Stimulated activated naive CD8-positive, alpha-beta T cell treated with anti-CD3 and anti-CD28 coated beads, Interleukin-15, Interleukin-2, amounts not matched to agents 100 ng/mL and 50 ng/mL, for 24 hours (primary cell): Measurements from ENCODE around the gene AGAP5.

Experiments used
- H3K27ac Mint-ChIP-seq: one replicate; pipeline ENCODE4 v1.8.0; 2021; ENCODE audit warnings: mild to moderate bottlenecking, mixed read lengths
- H3K27me3 Mint-ChIP-seq: one replicate; pipeline ENCODE4 v1.8.0; 2021; ENCODE audit warnings: mixed read lengths
- H3K36me3 Mint-ChIP-seq: one replicate; pipeline ENCODE4 v1.8.0; 2021; ENCODE audit warnings: low read depth, mixed read lengths
- H3K4me1 Mint-ChIP-seq: one replicate; pipeline ENCODE4 v1.8.0; 2021; ENCODE audit warnings: low read depth, mixed read lengths
- H3K4me3 Mint-ChIP-seq: one replicate; pipeline ENCODE4 v1.8.0; 2021; ENCODE audit warnings: mild to moderate bottlenecking, mixed read lengths
- H3K9me3 Mint-ChIP-seq: one replicate; pipeline ENCODE4 v1.8.0; 2021; ENCODE audit warnings: mixed read lengths

AGAP5 gene

DNA sequence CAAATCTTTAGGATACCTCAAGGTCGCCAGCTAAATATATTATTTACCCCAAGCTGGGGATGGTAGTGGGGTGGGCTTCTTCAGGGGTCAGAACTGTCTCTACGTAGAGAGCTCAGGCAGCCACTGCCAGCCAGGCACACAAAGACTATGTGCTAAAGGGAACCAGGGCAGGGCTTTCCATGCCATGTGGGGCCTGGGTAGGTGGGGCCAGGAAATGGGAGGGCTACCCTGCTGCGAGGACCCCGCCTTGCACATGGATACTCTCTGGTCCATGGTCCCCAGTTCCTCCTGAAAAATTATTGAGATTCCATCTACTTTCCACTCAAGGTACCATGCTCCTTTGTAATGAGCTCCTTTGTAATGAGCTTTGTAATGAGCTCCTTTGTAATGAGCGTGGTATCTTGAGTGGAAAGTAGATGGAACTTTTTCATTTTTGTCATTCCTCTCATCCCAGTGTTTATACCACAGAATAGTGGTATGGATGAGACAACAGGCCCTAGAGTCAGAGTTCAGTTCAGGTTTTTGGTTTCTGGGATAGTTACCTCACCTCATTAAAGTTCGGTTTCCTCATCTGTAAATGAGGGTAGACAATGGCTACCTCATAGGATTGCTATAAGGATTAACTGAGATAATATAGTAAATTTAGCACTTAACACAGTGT, 47.9 kb downstream of the AGAP5 start:
- H3K27ac Mint-ChIP-seq = no peak overlapping the region

DNA sequence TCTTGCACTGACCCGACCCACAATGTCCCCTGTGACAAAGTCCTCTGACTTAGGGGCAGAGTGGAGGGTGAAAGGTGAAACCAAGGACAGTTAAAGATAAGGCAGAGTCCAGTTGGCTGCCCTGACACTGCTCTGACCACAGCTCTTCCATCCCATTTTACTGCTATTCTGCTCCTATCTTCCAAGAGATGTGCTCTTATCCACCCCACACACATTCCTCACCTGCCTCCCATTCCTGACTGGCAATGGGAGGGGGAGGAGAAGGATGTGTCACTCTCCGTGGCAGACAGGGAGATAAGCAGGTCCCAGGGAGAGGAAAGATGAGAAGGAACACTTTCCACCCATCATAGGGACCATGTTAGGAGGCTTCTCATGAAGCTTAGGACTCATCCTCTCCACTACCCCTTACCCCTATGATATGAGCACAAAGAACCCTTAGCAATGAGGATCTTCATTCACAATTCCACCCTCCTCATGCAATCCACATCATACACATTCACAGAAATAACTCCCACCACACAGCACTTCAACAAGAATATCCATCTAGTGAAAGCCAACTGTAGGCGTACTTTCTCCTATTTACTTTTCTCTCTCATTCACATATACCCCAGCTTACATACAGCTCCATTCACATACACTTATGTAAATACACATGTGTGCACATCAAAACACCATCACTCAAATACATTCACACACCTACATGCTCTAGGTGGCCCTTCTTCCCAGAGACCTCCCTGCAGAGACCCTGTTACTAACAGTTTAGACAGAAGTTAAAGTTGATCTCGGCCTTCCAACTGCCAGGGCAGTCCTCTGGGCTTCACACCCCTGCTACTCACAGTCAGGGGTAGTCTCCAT, 48.7 kb downstream of the AGAP5 start:
- H3K4me3 Mint-ChIP-seq = no peak overlapping the region

More for the DNA sequence above, 47.9 kb downstream of the AGAP5 start:
- Mint-ChIP-seq H3K36me3 (no peaks in the 10 kb centered on the region), H3K4me1 (peaks cover 13% of the 10 kb centered on the region), H3K9me3 (no peaks in the 10 kb centered on the region), H3K27me3 (no peaks in the 10 kb centered on the region), H3K4me3 (no peak overlapping the region)

GRCh38 chr10:73647875-73648651, 49.8 kb downstream of the AGAP5 start:
- peaks cover 23% of the 10 kb centered on the region for H3K4me1 Mint-ChIP-seq
- H3K4me3 Mint-ChIP-seq = peak overlapping the region; percentile 64
- H3K27me3 Mint-ChIP-seq = no peaks in the 10 kb centered on the region
- no peaks in the 10 kb centered on the region for H3K9me3 Mint-ChIP-seq
- H3K27ac Mint-ChIP-seq = no peak overlapping the region
- H3K36me3 Mint-ChIP-seq = no peaks in the 10 kb centered on the region

More for the DNA sequence above, 48.7 kb downstream of the AGAP5 start:
- H3K36me3 Mint-ChIP-seq = no peaks in the 10 kb centered on the region
- H3K27ac Mint-ChIP-seq = no peak overlapping the region
- H3K9me3 Mint-ChIP-seq = no peaks in the 10 kb centered on the region
- H3K4me1 Mint-ChIP-seq = peaks cover 20% of the 10 kb centered on the region
- no peaks in the 10 kb centered on the region for H3K27me3 Mint-ChIP-seq

GRCh38 chr10:73647211-73647874, 50.6 kb downstream of the AGAP5 start:
- Mint-ChIP-seq H3K27me3 (no peaks in the 10 kb centered on the region), H3K27ac (no peak overlapping the region), H3K36me3 (no peaks in the 10 kb centered on the region), H3K4me1 (peaks cover 23% of the 10 kb centered on the region), H3K9me3 (no peaks in the 10 kb centered on the region), H3K4me3 (peak overlapping the region; percentile 64)

- H3K36me3 Mint-ChIP-seq = no peaks in the 10 kb centered on the region
- no peaks in the 10 kb centered on the region for H3K27me3 Mint-ChIP-seq
- no peak overlapping the region for H3K27ac Mint-ChIP-seq
- no peaks in the 10 kb centered on the region for H3K9me3 Mint-ChIP-seq
- H3K4me3 Mint-ChIP-seq = peak overlapping the region; percentile 64
- H3K4me1 Mint-ChIP-seq = peaks cover 23% of the 10 kb centered on the region
Measured at GRCh38 chr10:73646598-73647041, 51.3 kb downstream of the AGAP5 start.

DNA sequence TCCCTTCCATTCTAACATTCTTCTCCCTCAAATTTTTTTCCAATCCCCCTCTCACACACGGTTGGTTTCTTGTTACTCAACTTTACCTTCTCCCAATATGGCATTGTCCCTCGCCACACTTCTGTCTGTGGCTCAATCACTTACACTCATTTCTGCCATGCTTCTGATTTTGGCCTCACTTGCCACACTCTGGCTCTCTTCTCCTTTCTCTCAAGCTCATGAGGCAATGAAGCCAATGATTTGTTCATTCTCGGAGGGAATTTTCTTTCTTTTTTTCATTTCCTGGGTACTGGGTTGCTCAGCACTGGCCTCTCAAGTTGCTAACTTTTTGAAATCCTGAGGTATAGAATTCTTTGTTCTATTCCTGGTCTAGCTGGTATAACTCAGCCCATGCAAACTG, 52.7 kb downstream of the AGAP5 start:
- no peaks in the 10 kb centered on the region for H3K27me3 Mint-ChIP-seq
- H3K36me3 Mint-ChIP-seq = no peaks in the 10 kb centered on the region
- H3K9me3 Mint-ChIP-seq = no peaks in the 10 kb centered on the region
- no peak overlapping the region for H3K27ac Mint-ChIP-seq
- H3K4me3 Mint-ChIP-seq = no peak overlapping the region
- H3K4me1 Mint-ChIP-seq = peaks cover 18% of the 10 kb centered on the region

GRCh38 chr10:73644767-73645166, 53.1 kb downstream of the AGAP5 start:
- Mint-ChIP-seq H3K4me1 (peaks cover 17% of the 10 kb centered on the region), H3K27ac (no peak overlapping the region), H3K36me3 (no peaks in the 10 kb centered on the region), H3K4me3 (no peak overlapping the region), H3K9me3 (no peaks in the 10 kb centered on the region), H3K27me3 (no peaks in the 10 kb centered on the region)

- Mint-ChIP-seq H3K4me1 (peaks cover 17% of the 10 kb centered on the region), H3K27ac (no peak overlapping the region), H3K27me3 (no peaks in the 10 kb centered on the region), H3K36me3 (no peaks in the 10 kb centered on the region), H3K9me3 (no peaks in the 10 kb centered on the region), H3K4me3 (no peak overlapping the region)
Measured at GRCh38 chr10:73644015-73644743, 53.7 kb downstream of the AGAP5 start.

GRCh38 chr10:73643362-73643761, 54.5 kb downstream of the AGAP5 start:
- no peak overlapping the region for H3K27ac Mint-ChIP-seq
- peaks cover 17% of the 10 kb centered on the region for H3K4me1 Mint-ChIP-seq
- no peak overlapping the region for H3K4me3 Mint-ChIP-seq
- H3K36me3 Mint-ChIP-seq = no peaks in the 10 kb centered on the region
- H3K27me3 Mint-ChIP-seq = no peaks in the 10 kb centered on the region
- H3K9me3 Mint-ChIP-seq = no peaks in the 10 kb centered on the region

GRCh38 chr10:73641328-73642060, 56.4 kb downstream of the AGAP5 start, which contains the start of gene MYOZ1:
Gene MYOZ1, minus strand, starts transcription at chr10:73641474. Its CDS starts 1,457 bp downstream, at chr10:73640017.
- Mint-ChIP-seq H3K27me3 (no peaks in the 10 kb centered on the region), H3K36me3 (no peaks in the 10 kb centered on the region), H3K27ac (no peak within 1 kb of the TSS), H3K4me1 (peaks cover 17% of the 10 kb centered on the region), H3K9me3 (no peaks in the 10 kb centered on the region), H3K4me3 (no peak within 1 kb of the TSS)

DNA sequence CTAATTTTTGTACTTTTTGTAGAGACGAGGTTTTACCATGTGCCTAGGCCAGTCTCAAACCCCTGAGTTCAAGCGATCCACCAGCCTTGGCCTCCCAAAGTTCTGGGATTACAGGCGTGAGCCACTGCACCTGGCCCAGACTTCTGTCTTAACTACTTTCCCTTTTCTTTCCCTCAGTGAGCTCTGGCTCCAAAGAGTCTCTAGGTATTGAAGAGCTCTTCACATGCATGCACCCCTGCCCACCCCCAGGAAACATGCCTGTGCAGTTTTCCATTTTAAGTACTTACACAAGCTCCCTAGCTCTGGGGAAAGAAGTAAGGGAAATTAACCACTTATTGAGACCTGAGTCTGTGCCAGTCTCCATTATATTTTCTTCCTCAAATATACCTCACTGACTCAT, 58.6 kb downstream of the AGAP5 start:
- no peaks in the 10 kb centered on the region for H3K9me3 Mint-ChIP-seq
- no peaks in the 10 kb centered on the region for H3K36me3 Mint-ChIP-seq
- H3K27ac Mint-ChIP-seq = no peak overlapping the region
- H3K4me1 Mint-ChIP-seq = peaks cover 4% of the 10 kb centered on the region
- no peak overlapping the region for H3K4me3 Mint-ChIP-seq
- no peaks in the 10 kb centered on the region for H3K27me3 Mint-ChIP-seq

DNA sequence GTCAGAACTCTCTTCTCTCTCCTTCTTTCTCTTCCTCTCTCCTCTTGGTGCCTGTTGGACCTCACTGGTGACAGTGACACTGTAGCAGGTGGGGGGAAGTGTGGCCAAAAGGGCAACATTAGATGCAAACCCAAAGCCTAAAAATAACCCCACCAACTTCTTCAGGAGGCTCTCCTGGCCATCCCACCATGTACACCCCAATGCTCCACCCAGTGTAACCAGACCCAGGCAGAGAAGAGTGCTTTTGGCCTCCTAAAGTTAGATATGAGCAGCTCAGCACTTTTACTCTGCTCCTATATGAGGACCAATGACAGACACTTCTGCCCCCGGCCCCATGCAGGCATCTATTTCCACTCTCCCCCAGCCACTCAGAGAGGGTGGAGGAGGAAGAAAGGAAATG, 62.1 kb downstream of the AGAP5 start:
- Mint-ChIP-seq H3K9me3 (no peaks in the 10 kb centered on the region), H3K27ac (no peak overlapping the region), H3K36me3 (no peaks in the 10 kb centered on the region), H3K27me3 (no peaks in the 10 kb centered on the region), H3K4me3 (no peak overlapping the region), H3K4me1 (no peaks in the 10 kb centered on the region)

GRCh38 chr10:73634421-73634820, 63.5 kb downstream of the AGAP5 start:
- no peaks in the 10 kb centered on the region for H3K27me3 Mint-ChIP-seq
- no peaks in the 10 kb centered on the region for H3K36me3 Mint-ChIP-seq
- no peaks in the 10 kb centered on the region for H3K9me3 Mint-ChIP-seq
- H3K4me3 Mint-ChIP-seq = no peak overlapping the region
- H3K4me1 Mint-ChIP-seq = no peaks in the 10 kb centered on the region
- H3K27ac Mint-ChIP-seq = no peak overlapping the region
